Measurements from ENCODE around the gene RASGRF2. TPM values are rescaled to one million over a fixed set of nuclear protein-coding genes. Genes with fewer than 3 reads are reported as not detected.

The RASGRF2 gene
- total and polyA plus RNA-seq, 2 of the 8 experiments (the other 6 are each of a cell fraction or from before 2014, with no cell fraction given), result 2.6 to 29.5 TPM

- TF ChIP-seq SP2 (IDR thresholded peaks at IDR 0.05; ENCODE audit: low read length) (no peak), NANOG (IDR thresholded peaks at IDR 0.05; ENCODE audit: insufficient read depth, low read depth, low read length, poor library complexity, severe bottlenecking) (no peak)
- no peak overlapping the region for H2BK12ac ChIP-seq (ENCODE audit: low read depth, low read length)
- no peak overlapping the region for H3K4me3 ChIP-seq (ENCODE audit: extremely low read depth in 1 of 4, insufficient read depth in 2 of 4, low read depth in 3 of 4, low read length in 4 of 4)
- no peaks in the 10 kb centered on the region; a peak in 1 of 7 replicates for H3K4me1 ChIP-seq (replicated peaks in 1 of 4; ENCODE audit: control insufficient read depth in 3 of 4, insufficient read depth in 4 of 4, low read length in 3 of 4)
- no peaks in the 10 kb centered on the region for H3K23me2 ChIP-seq (ENCODE audit: low read depth, low read length)
- DNase-seq (ENCODE audit: low read depth in 1 of 2, low spot score in 2 of 2), result no peak
- no peak overlapping the region for H2AFZ ChIP-seq (ENCODE audit: low read length)
- no peaks in the 10 kb centered on the region for H3K36me3 ChIP-seq (ENCODE audit: control insufficient read depth in 2 of 4, insufficient read depth in 4 of 4, low read length in 3 of 4)
- no peak overlapping the region for H2BK120ac ChIP-seq (replicated peaks; ENCODE audit: low read depth, low read length)
- FAIRE-seq, result no peak
- no peak overlapping the region for H4K5ac ChIP-seq (ENCODE audit: insufficient read length, low read depth, low read length)
- 90% methylated on average over 6 of the region's 6 CpGs; no CpG with 5 or more reads in 1 of the 2 experiments for WGBS, 2 experiments (ENCODE audit: extremely low coverage in 1 of 2, insufficient coverage in 1 of 2, insufficient read length in 1 of 2, insufficient replicate concordance in 2 of 2, low coverage in 1 of 2, low lambda C conversion rate in 2 of 2, missing lambda C conversion rate in 1 of 2)
- no peaks in the 10 kb centered on the region for H3K27me3 ChIP-seq (replicated peaks in 1 of 4; ENCODE audit: control insufficient read depth in 3 of 4, extremely low read depth in 1 of 4, insufficient read depth in 3 of 4, low read length in 3 of 4)
- ChIA-PET POLR2A (ENCODE audit: partially characterized antibody) (no interaction called here), CTCF (ENCODE audit: partially characterized antibody) (interaction anchor here (0.8 to 1.2 kb wide), 3 partner anchors 37 to 88 kb away, joined by 3 read pairs; no protein-coding TSS in a partner anchor)
- H2AK5ac ChIP-seq (ENCODE audit: low read depth, low read length), result no peak overlapping the region
- no peaks in the 10 kb centered on the region for H3K79me2 ChIP-seq (ENCODE audit: control insufficient read depth in 1 of 2, insufficient read depth in 2 of 2, low read length in 2 of 2)
- no peak overlapping the region for H2BK5ac ChIP-seq (ENCODE audit: low read depth, low read length)
- no peak overlapping the region for H2BK15ac ChIP-seq (ENCODE audit: low read length)
- no peak overlapping the region for H4K91ac ChIP-seq (replicated peaks; ENCODE audit: insufficient read length, low read length)
- no peaks in the 10 kb centered on the region for H3K9me3 ChIP-seq (ENCODE audit: insufficient read depth in 2 of 2, low read depth in 1 of 2, low read length in 1 of 2)
- H4K20me1 ChIP-seq (replicated peaks in 1 of 2; ENCODE audit: control insufficient read depth in 1 of 2, insufficient read depth in 2 of 2, low read length in 2 of 2), result no peaks in the 10 kb centered on the region
- 0 out of 7 replicates have a peak overlapping the region, but pooled peaks of 1 of the 4 experiments have one; percentile 32 for H3K9ac ChIP-seq (replicated peaks in 1 of 4; ENCODE audit: extremely low read depth in 1 of 4, low read depth in 3 of 4, low read length in 3 of 4)
- no peak overlapping the region for H3K27ac ChIP-seq (ENCODE audit: low read depth, low read length)
- H3K18ac ChIP-seq (ENCODE audit: extremely low read depth, low read length), result no peak overlapping the region
- H3K79me1 ChIP-seq (ENCODE audit: low read depth, low read length), result no peaks in the 10 kb centered on the region
- no peak overlapping the region for H3K23ac ChIP-seq (ENCODE audit: insufficient read length)
- no peak overlapping the region for H3K14ac ChIP-seq (ENCODE audit: insufficient read length)
- no peak overlapping the region for H3K56ac ChIP-seq (replicated peaks; ENCODE audit: insufficient read length, low read depth, low read length)
- no peak overlapping the region for H2BK20ac ChIP-seq (ENCODE audit: low read length)
- H3K4ac ChIP-seq (replicated peaks; ENCODE audit: insufficient read length, low read depth, low read length), result no peak overlapping the region
- H4K8ac ChIP-seq (ENCODE audit: extremely low read depth, insufficient read depth, low read length), result no peak overlapping the region
- no peak overlapping the region for H3K4me2 ChIP-seq (ENCODE audit: insufficient read depth in 1 of 2, low read depth in 2 of 2, low read length in 2 of 2)
Observed at GRCh38 chr5:81020478-81021167, 60.5 kb downstream of the RASGRF2 start.

Data from H1 (cell line).